Osteoblast (primary cell): ENCODE measurements around the gene TLR9. TPM values are rescaled to one million over a fixed set of nuclear protein-coding genes. Genes with fewer than 3 reads are reported as not detected.
A peak's percentile ranks its signal among the peaks of the same experiment; 100 is the strongest.

ENCODE experiments used
- DNase-seq: peaks from one replicate; pipeline ENCODE4 v3.0.0; 2011; ENCODE audit warnings: low spot score, mixed read lengths; ENCODE audit not compliant: insufficient read length; ENCODE audit errors: missing footprints
- H2AFZ ChIP-seq: 2 replicates; pipeline ENCODE4 v1.6.0; 2011; ENCODE audit warnings: mild to moderate bottlenecking, low read length
- H3K27ac ChIP-seq: 2 replicates; pipeline ENCODE4 v1.5.1; 2011; ENCODE audit warnings: mild to moderate bottlenecking, low read depth, low read length, moderate library complexity
- H3K27me3 ChIP-seq: 2 replicates; pipeline ENCODE4 v1.6.0; 2012; ENCODE audit warnings: mild to moderate bottlenecking, control low read depth, inconsistent platforms, low read length, moderate library complexity; ENCODE audit not compliant: insufficient read depth
- H3K36me3 ChIP-seq: 2 replicates; pipeline ENCODE4 v1.5.1; 2011; ENCODE audit warnings: mild to moderate bottlenecking, low read length, control low read depth, moderate library complexity; ENCODE audit not compliant: insufficient read depth
- H3K4me1 ChIP-seq: 2 replicates; pipeline ENCODE4 v1.5.1; 2011; ENCODE audit warnings: mild to moderate bottlenecking, low read length, control low read depth, moderate library complexity; ENCODE audit not compliant: insufficient read depth
- H3K4me2 ChIP-seq: 2 replicates; pipeline ENCODE4 v1.6.0; 2011; ENCODE audit warnings: mild to moderate bottlenecking, low read length; ENCODE audit not compliant: insufficient read depth
- H3K4me3 ChIP-seq: fragments of 200-600 bp; sonication (generic); 3 replicates; pipeline ENCODE4 v1.5.1; 2012; ENCODE audit warnings: mild to moderate bottlenecking, low read length, inconsistent platforms; ENCODE audit not compliant: insufficient read depth
- H3K79me2 ChIP-seq: 2 replicates; pipeline ENCODE4 v1.6.0; 2012; ENCODE audit warnings: mild to moderate bottlenecking, low read length, control low read depth, inconsistent platforms; ENCODE audit not compliant: insufficient read depth
- H3K9me3 ChIP-seq: 2 replicates; pipeline ENCODE4 v1.5.1; 2011; ENCODE audit warnings: low read depth, low read length, control low read depth
- H4K20me1 ChIP-seq: 2 replicates; pipeline ENCODE4 v1.6.0; 2012; ENCODE audit warnings: mild to moderate bottlenecking, low read length, control low read depth; ENCODE audit not compliant: insufficient read depth
- CTCF ChIP-seq: IDR thresholded peaks from 2 replicates; pipeline ENCODE4 v1.5.1; 2011; ENCODE audit warnings: mild to moderate bottlenecking, low read depth, low read length, moderate library complexity; ENCODE audit errors: extremely low read depth
- total RNA-seq: library from RNA; depleted of rRNA; stranded (reverse); fragments of >200 nt; gene quantifications from 2 replicates; pipeline ENCODE4 v1.2.3, GENCODE V29; 2012

Gene TLR9
- total RNA-seq, 1 donor, result not detected

GRCh38 chr3:52246728-52247408 is 21.4 kb upstream of the TLR9 start:
- Histone ChIP-seq H3K4me3 (peak overlapping the region; percentile 76), H3K36me3 (peaks cover 4% of the 10 kb centered on the region), H3K4me2 (peak overlapping the region; percentile 84), H3K9me3 (no peaks in the 10 kb centered on the region), H3K27ac (no peak overlapping the region), H4K20me1 (peaks cover 12% of the 10 kb centered on the region), H3K27me3 (no peaks in the 10 kb centered on the region), H2AFZ (no peak overlapping the region), H3K4me1 (peaks cover 9% of the 10 kb centered on the region), H3K79me2 (no peaks in the 10 kb centered on the region)
- no peak for TF ChIP-seq CTCF
- peak; percentile 83 for DNase-seq

DNA sequence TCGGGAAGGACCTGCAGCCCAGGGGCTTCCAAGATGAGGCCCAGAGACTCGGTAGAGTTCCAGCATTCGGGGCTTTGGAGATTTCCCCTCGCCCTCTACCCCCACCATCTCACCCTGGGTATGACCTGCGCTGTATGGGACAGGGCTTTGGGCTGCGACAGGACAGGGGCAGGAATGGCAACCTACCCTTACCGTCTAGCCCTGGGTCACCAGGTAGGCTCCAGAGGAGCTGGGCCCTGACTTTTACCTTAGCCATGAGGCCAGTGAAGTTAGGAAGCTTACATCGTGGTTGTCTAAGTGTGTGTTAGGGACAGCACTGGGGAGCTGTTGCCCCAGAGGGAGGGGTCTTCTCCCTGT is 20.8 kb upstream of the TLR9 start:
- Histone ChIP-seq H3K4me3 (peak overlapping the region; percentile 76), H2AFZ (peak overlapping the region; percentile 67), H3K79me2 (no peaks in the 10 kb centered on the region), H4K20me1 (peaks cover 12% of the 10 kb centered on the region), H3K4me2 (peak overlapping the region; percentile 84), H3K27me3 (no peaks in the 10 kb centered on the region), H3K36me3 (peaks cover 4% of the 10 kb centered on the region), H3K4me1 (peaks cover 9% of the 10 kb centered on the region), H3K27ac (no peak overlapping the region), H3K9me3 (no peaks in the 10 kb centered on the region)
- no peak for TF ChIP-seq CTCF
- DNase-seq, result peak; percentile 90

GRCh38 chr3:52245322-52246263 is 20.1 kb upstream of the TLR9 start, which contains the start of gene PPM1M:
Gene PPM1M, plus strand, starts transcription at chr3:52245759. Its CDS starts 66 bp downstream, at chr3:52245825.
- Histone ChIP-seq H3K79me2 (no peaks in the 10 kb centered on the region), H3K9me3 (no peaks in the 10 kb centered on the region), H3K36me3 (peaks cover 4% of the 10 kb centered on the region), H4K20me1 (peaks cover 12% of the 10 kb centered on the region), H3K4me3 (peak within 1 kb of the TSS; percentile 76), H2AFZ (peak within 1 kb of the TSS; percentile 76), H3K4me1 (peaks cover 12% of the 10 kb centered on the region), H3K27ac (peak within 1 kb of the TSS; percentile 30), H3K4me2 (peak within 1 kb of the TSS; percentile 84), H3K27me3 (no peaks in the 10 kb centered on the region)
- no peak for TF ChIP-seq CTCF
- peak; percentile 98 for DNase-seq
